SK-N-SH treated with all-trans-retinoic acid at 6 μM for 48 hours (cell line): Measurements from ENCODE around the gene TMEM237.

Source experiments
- ATAC-seq: fragments of 200-7000 bp; cut with Tn5 transposase; 3 replicates; pipeline ENCODE4 v1.9.1; 2020; ENCODE audit warnings: mild to moderate bottlenecking, moderate library complexity
- ARNTL ChIP-seq: fragments of 450-650 bp; formaldehyde crosslinking; IDR thresholded peaks from 2 replicates; pipeline ENCODE4 v1.5.0; 2020; ENCODE audit warnings: low read depth, mild to moderate bottlenecking, moderate library complexity, borderline replicate concordance
- BACH2 ChIP-seq: fragments of 250-450 bp; sonication (Bioruptor Pico); IDR thresholded peaks from 2 replicates; pipeline ENCODE4 v1.9.0; 2021; ENCODE audit warnings: mild to moderate bottlenecking, borderline replicate concordance
- CSDC2 ChIP-seq: fragments of 250-450 bp; sonication (Bioruptor Pico); IDR thresholded peaks from 2 replicates; pipeline ENCODE4 v1.5.0; 2020; ENCODE audit warnings: mild to moderate bottlenecking, moderate library complexity
- ESRRG ChIP-seq: fragments of 250-450 bp; sonication (Bioruptor Pico); IDR thresholded peaks from 2 replicates; pipeline ENCODE4 v1.6.1; 2021; ENCODE audit warnings: mild to moderate bottlenecking
- GLIS3 ChIP-seq: fragments of 250-450 bp; sonication (Bioruptor Pico); IDR thresholded peaks from 2 replicates; pipeline ENCODE4 v1.5.0; 2020; ENCODE audit warnings: mild to moderate bottlenecking, moderate library complexity
- ISL1 ChIP-seq: fragments of 250-450 bp; sonication (Bioruptor Pico); IDR thresholded peaks from 2 replicates; pipeline ENCODE4 v2.1.2; 2022; ENCODE audit warnings: mild to moderate bottlenecking, moderate library complexity
- OSR1 ChIP-seq: fragments of 250-450 bp; sonication (Bioruptor Pico); IDR thresholded peaks from 2 replicates; pipeline ENCODE4 v1.8.0; 2022; ENCODE audit warnings: moderate library complexity, mild to moderate bottlenecking, inconsistent platforms
- PPARA ChIP-seq: fragments of 250-450 bp; sonication (Bioruptor Pico); IDR thresholded peaks from 2 replicates; pipeline ENCODE4 v1.5.0; 2020; ENCODE audit warnings: mild to moderate bottlenecking, borderline replicate concordance
- SNAI2 ChIP-seq: fragments of 250-450 bp; sonication (Bioruptor Pico); IDR thresholded peaks from 2 replicates; pipeline ENCODE4 v1.5.0; 2020; ENCODE audit warnings: mild to moderate bottlenecking, moderate library complexity
- TCF4 ChIP-seq: fragments of 250-450 bp; sonication (Bioruptor Pico); IDR thresholded peaks from 2 replicates; pipeline ENCODE4 v1.8.0; 2021; ENCODE audit warnings: mild to moderate bottlenecking, moderate library complexity, borderline replicate concordance
- TOX ChIP-seq: fragments of 250-450 bp; sonication (Bioruptor Pico); IDR thresholded peaks from 2 replicates; pipeline ENCODE4 v1.8.0; 2021; ENCODE audit warnings: mild to moderate bottlenecking, moderate library complexity, borderline replicate concordance
- ZC3H10 ChIP-seq: fragments of 250-450 bp; sonication (Bioruptor Pico); IDR thresholded peaks from 2 replicates; pipeline ENCODE4 v1.5.1; 2021; ENCODE audit warnings: mild to moderate bottlenecking, moderate library complexity
- ZFP3 ChIP-seq: fragments of 250-450 bp; sonication (Bioruptor Pico); IDR thresholded peaks from 2 replicates; pipeline ENCODE4 v1.5.0; 2020; ENCODE audit warnings: mild to moderate bottlenecking, moderate library complexity
- ZFP30 ChIP-seq: fragments of 450-650 bp; formaldehyde crosslinking; IDR thresholded peaks from 2 replicates; pipeline ENCODE4 v1.5.0; 2022; ENCODE audit warnings: mild to moderate bottlenecking, moderate library complexity
- ZNF565 ChIP-seq: fragments of 450-650 bp; formaldehyde crosslinking; conservative IDR thresholded peaks from 2 replicates; pipeline ENCODE4 v1.5.0; 2020; ENCODE audit warnings: low read depth, mild to moderate bottlenecking, moderate library complexity
- ZNF70 ChIP-seq: fragments of 450-650 bp; formaldehyde crosslinking; IDR thresholded peaks from 2 replicates; pipeline ENCODE4 v1.5.0; 2020; ENCODE audit warnings: mild to moderate bottlenecking, moderate library complexity
- ZNF8 ChIP-seq: fragments of 450-650 bp; formaldehyde crosslinking; IDR thresholded peaks from 2 replicates; pipeline ENCODE4 v1.5.0; 2020; ENCODE audit warnings: mild to moderate bottlenecking, moderate library complexity
- TF ChIP-seq, protein P1 (sequence below): fragments of 250-450 bp; sonication (Bioruptor Pico); IDR thresholded peaks from 2 replicates; pipeline ENCODE4 v1.5.0; 2020; ENCODE audit warnings: mild to moderate bottlenecking, moderate library complexity
- TF ChIP-seq, protein P2 (sequence below): fragments of 250-450 bp; sonication (Bioruptor Pico); IDR thresholded peaks from 2 replicates; pipeline ENCODE4 v1.8.0; 2020; ENCODE audit warnings: mild to moderate bottlenecking, moderate library complexity, borderline replicate concordance
- TF ChIP-seq, protein P3 (sequence below): fragments of 250-450 bp; sonication (Bioruptor Pico); IDR thresholded peaks from 2 replicates; pipeline ENCODE4 v1.8.0; 2021; ENCODE audit warnings: low read depth, mild to moderate bottlenecking, moderate library complexity, borderline replicate concordance
- TF ChIP-seq, protein P4 (sequence below): fragments of 250-450 bp; sonication (Bioruptor Pico); IDR thresholded peaks from 2 replicates; pipeline ENCODE4 v1.5.1; 2020; ENCODE audit warnings: low read depth, mild to moderate bottlenecking, moderate library complexity

TMEM237 gene

DNA sequence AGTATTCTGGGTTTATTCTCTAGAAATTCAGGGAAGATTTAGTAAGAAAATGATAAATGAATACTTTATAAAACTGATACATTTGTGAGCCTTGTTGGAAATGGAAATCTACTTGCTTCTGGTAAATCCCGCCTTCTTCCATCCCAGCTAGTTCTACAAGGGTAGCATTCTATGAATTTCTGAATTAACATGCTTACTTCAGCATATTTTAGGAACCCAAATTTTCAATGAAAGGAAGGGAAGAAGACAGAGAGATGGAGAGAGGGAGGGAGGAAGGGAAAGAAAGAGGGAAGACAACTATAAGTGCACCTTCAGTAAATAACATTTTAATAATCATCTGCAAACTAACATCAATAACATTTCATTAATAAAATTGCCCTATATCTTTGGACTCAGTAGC is 26.6 kb upstream of the TMEM237 start:
- no peak for ATAC-seq
- TF ChIP-seq, protein P1, sequence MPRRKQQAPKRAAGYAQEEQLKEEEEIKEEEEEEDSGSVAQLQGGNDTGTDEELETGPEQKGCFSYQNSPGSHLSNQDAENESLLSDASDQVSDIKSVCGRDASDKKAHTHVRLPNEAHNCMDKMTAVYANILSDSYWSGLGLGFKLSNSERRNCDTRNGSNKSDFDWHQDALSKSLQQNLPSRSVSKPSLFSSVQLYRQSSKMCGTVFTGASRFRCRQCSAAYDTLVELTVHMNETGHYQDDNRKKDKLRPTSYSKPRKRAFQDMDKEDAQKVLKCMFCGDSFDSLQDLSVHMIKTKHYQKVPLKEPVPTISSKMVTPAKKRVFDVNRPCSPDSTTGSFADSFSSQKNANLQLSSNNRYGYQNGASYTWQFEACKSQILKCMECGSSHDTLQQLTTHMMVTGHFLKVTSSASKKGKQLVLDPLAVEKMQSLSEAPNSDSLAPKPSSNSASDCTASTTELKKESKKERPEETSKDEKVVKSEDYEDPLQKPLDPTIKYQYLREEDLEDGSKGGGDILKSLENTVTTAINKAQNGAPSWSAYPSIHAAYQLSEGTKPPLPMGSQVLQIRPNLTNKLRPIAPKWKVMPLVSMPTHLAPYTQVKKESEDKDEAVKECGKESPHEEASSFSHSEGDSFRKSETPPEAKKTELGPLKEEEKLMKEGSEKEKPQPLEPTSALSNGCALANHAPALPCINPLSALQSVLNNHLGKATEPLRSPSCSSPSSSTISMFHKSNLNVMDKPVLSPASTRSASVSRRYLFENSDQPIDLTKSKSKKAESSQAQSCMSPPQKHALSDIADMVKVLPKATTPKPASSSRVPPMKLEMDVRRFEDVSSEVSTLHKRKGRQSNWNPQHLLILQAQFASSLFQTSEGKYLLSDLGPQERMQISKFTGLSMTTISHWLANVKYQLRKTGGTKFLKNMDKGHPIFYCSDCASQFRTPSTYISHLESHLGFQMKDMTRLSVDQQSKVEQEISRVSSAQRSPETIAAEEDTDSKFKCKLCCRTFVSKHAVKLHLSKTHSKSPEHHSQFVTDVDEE (CRISPR knock-in tag), result no peak
- no peak for TF ChIP-seq ESRRG (CRISPR knock-in tag)
- no peak for TF ChIP-seq ZNF70 (CRISPR knock-in tag)
- TF ChIP-seq, protein P2, sequence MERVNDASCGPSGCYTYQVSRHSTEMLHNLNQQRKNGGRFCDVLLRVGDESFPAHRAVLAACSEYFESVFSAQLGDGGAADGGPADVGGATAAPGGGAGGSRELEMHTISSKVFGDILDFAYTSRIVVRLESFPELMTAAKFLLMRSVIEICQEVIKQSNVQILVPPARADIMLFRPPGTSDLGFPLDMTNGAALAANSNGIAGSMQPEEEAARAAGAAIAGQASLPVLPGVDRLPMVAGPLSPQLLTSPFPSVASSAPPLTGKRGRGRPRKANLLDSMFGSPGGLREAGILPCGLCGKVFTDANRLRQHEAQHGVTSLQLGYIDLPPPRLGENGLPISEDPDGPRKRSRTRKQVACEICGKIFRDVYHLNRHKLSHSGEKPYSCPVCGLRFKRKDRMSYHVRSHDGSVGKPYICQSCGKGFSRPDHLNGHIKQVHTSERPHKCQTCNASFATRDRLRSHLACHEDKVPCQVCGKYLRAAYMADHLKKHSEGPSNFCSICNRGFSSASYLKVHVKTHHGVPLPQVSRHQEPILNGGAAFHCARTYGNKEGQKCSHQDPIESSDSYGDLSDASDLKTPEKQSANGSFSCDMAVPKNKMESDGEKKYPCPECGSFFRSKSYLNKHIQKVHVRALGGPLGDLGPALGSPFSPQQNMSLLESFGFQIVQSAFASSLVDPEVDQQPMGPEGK (CRISPR knock-in tag), result no peak
- TF ChIP-seq GLIS3 (CRISPR knock-in tag), result no peak

DNA sequence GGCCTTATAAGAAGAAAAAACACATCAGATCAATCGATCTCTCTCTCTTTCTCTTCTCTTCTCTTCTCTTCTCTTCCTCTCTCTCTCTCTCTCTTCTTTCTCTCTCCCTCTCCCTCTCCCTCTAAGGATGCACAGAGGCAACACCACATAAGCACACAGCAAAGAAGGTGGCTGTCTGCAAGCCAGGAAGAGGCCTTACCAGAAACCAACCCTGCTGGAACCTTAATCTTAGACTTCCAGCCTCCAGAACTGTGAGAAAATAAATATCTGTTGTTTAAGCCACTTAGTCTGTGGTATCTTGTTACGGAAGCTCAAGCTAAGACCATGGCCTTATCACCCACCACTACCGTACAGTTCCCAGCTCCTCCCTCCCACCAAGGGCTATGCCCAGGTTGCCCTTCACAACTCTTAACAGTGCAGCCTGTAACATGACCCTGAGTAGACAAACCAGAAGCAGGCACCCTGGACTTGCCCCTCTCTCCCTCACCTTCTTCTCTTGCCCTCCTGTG is 25.2 kb upstream of the TMEM237 start:
- no peak for ATAC-seq
- no peak for TF ChIP-seq CSDC2 (CRISPR knock-in tag)
- TF ChIP-seq, protein P2 (CRISPR knock-in tag), result no peak
- TF ChIP-seq ZFP30 (CRISPR knock-in tag), result no peak
- TF ChIP-seq ISL1, result no peak
- TF ChIP-seq ARNTL (CRISPR knock-in tag), result no peak
- TF ChIP-seq ZNF565 (CRISPR knock-in tag), result no peak
- TF ChIP-seq TOX, result no peak
- no peak for TF ChIP-seq ZNF8 (CRISPR knock-in tag)
- no peak for TF ChIP-seq BACH2 (CRISPR knock-in tag)
- no peak for TF ChIP-seq TCF4
- TF ChIP-seq PPARA (CRISPR knock-in tag), result no peak
- no peak for TF ChIP-seq ZFP3 (CRISPR knock-in tag)

DNA sequence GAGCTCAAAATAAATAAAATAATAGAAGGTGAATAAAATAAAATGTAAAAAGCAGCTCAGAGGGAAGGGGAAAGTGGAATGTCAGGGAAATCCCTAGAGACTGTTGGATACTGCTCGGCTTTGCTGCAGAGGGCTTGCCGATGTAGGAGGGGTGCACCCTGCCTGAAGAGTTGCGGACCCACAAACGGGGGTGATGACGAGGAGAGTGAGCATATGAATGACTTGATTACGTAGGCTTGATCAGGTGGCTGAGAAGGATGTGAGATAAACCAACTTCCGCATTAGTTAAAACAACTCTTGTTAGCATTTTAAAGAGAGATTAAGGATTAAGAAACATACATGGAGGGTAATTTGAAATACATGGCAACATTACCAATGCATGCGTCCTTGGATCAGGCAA is 21.0 kb upstream of the TMEM237 start:
- TF ChIP-seq ZFP3 (CRISPR knock-in tag), result no peak
- no peak for TF ChIP-seq ZNF70 (CRISPR knock-in tag)
- no peak for TF ChIP-seq GLIS3 (CRISPR knock-in tag)
- TF ChIP-seq ISL1, result no peak
- TF ChIP-seq, protein P3, sequence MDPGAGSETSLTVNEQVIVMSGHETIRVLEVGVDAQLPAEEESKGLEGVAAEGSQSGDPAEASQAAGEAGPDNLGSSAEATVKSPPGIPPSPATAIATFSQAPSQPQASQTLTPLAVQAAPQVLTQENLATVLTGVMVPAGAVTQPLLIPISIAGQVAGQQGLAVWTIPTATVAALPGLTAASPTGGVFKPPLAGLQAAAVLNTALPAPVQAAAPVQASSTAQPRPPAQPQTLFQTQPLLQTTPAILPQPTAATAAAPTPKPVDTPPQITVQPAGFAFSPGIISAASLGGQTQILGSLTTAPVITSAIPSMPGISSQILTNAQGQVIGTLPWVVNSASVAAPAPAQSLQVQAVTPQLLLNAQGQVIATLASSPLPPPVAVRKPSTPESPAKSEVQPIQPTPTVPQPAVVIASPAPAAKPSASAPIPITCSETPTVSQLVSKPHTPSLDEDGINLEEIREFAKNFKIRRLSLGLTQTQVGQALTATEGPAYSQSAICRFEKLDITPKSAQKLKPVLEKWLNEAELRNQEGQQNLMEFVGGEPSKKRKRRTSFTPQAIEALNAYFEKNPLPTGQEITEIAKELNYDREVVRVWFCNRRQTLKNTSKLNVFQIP, result no peak
- TF ChIP-seq, protein P1 (CRISPR knock-in tag), result no peak
- no peak for TF ChIP-seq ZC3H10
- no peak for TF ChIP-seq TOX
- no peak for TF ChIP-seq ESRRG (CRISPR knock-in tag)
- TF ChIP-seq SNAI2 (CRISPR knock-in tag), result no peak
- TF ChIP-seq ZFP30 (CRISPR knock-in tag), result no peak
- TF ChIP-seq, protein P2 (CRISPR knock-in tag), result no peak
- no peak for TF ChIP-seq BACH2 (CRISPR knock-in tag)
- TF ChIP-seq CSDC2 (CRISPR knock-in tag), result no peak
- no peak for TF ChIP-seq OSR1
- no peak for TF ChIP-seq ZNF565 (CRISPR knock-in tag)
- TF ChIP-seq, protein P4, sequence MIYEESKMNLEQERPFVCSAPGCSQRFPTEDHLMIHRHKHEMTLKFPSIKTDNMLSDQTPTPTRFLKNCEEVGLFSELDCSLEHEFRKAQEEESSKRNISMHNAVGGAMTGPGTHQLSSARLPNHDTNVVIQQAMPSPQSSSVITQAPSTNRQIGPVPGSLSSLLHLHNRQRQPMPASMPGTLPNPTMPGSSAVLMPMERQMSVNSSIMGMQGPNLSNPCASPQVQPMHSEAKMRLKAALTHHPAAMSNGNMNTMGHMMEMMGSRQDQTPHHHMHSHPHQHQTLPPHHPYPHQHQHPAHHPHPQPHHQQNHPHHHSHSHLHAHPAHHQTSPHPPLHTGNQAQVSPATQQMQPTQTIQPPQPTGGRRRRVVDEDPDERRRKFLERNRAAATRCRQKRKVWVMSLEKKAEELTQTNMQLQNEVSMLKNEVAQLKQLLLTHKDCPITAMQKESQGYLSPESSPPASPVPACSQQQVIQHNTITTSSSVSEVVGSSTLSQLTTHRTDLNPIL, result no peak
- no peak for TF ChIP-seq ARNTL (CRISPR knock-in tag)
- ATAC-seq, result no peak
